ENCODE measurements around the gene PROM1. TPM values are rescaled to one million over a fixed set of nuclear protein-coding genes. Genes with fewer than 3 reads are reported as not detected.

The PROM1 gene
- total RNA-seq, 2 donors from 2014 or later, result 34.3 to 63.9 TPM

DNA sequence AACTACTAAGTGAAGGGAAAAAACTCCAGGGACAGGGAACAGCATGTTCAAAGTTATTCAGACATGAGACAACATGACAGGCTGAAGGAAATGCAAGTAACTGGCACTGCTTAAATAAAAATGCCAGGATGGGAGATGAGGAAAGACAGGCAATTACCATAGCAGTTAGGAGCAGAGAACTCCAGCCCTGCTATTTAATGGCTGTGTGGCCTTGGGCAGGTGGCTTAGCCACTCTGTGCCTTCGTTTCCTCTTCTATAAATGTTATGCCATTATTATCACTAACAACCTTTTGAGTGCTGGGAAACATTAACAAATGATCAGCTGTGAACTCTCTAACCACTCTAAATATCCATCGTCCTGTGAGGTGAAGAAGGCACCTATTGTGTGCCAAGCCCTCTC lies 32.7 kb downstream of the PROM1 start:
- Histone ChIP-seq H3K9me3 (no peaks in the 10 kb centered on the region), H3K4me3 (no peak overlapping the region), H3K9ac (ENCODE audit: low read depth in 2 of 2, low read length in 2 of 2) (no peak overlapping the region), H3K36me3 (no peaks in the 10 kb centered on the region), H3K27ac (no peak overlapping the region), H3K4me1 (no peaks in the 10 kb centered on the region), H3K27me3 (no peaks in the 10 kb centered on the region)
- intact Hi-C loops (cut with DNase I), result no loop called here
- TF ChIP-seq CTCF (IDR thresholded peaks at IDR 0.05), result no peak
- DNase-seq, result no peak

GRCh38 chr4:16050669-16051068 lies 33.2 kb downstream of the PROM1 start:
- Histone ChIP-seq H3K27me3 (no peaks in the 10 kb centered on the region), H3K9ac (ENCODE audit: low read depth in 2 of 2, low read length in 2 of 2) (no peak overlapping the region)
- intact Hi-C loops (cut with DNase I), result no loop called here

DNA sequence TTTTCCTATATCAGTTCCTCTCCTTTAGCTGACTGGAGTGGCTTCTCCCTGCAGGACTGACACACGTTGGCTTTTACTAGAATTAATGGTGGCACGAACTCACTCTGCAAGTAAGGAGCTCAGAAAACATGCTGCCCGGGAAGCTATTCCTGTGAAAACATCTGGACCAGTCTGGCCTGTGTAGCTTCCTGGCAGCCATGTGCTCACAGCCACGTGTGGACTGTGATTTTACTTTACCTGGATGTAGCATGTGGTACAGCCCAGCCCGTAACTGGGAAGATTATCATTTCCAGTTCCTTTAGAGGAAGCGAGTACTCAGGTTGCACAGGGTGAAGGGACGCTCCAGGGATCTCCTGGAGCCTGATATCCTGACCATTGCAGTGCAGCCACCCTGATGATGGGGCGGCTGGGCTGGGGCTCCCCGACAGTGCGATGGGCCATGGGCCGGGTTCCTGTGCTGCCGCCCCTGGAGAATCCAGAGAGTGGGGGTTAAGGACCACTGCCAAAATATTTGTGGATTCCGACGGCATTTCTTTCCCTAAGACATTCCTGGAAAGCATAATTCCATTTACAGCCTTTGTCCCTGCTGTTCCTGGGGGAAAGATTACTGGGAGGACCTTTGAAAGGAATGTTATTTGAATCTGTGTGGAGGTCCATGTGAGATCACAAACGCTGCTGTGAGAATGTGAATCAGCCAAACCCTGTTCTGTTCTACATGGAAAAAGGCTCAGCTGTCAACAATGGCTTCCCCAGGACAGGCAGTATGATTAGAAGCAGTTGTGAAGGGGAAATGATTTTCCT lies 35.0 kb downstream of the PROM1 start:
- H3K27me3 ChIP-seq, result no peaks in the 10 kb centered on the region
- no peak for DNase-seq
- no peaks in the 10 kb centered on the region for H3K9me3 ChIP-seq
- no peaks in the 10 kb centered on the region for H3K36me3 ChIP-seq
- no peak for TF ChIP-seq CTCF (IDR thresholded peaks at IDR 0.05)
- no peak overlapping the region for H3K4me3 ChIP-seq
- H3K4me1 ChIP-seq, result no peaks in the 10 kb centered on the region
- H3K27ac ChIP-seq, result no peak overlapping the region
- intact Hi-C loops (cut with DNase I), result no loop called here
- H3K9ac ChIP-seq (ENCODE audit: low read depth in 2 of 2, low read length in 2 of 2), result no peak overlapping the region

More at GRCh38 chr4:16050669-16051068, 33.2 kb downstream of the PROM1 start:
- TF ChIP-seq CTCF (IDR thresholded peaks at IDR 0.05), result no peak
- H3K36me3 ChIP-seq, result no peaks in the 10 kb centered on the region
- no peaks in the 10 kb centered on the region for H3K4me1 ChIP-seq
- no peak overlapping the region for H3K4me3 ChIP-seq
- no peaks in the 10 kb centered on the region for H3K9me3 ChIP-seq
- H3K27ac ChIP-seq, result no peak overlapping the region
- DNase-seq, result no peak

- Histone ChIP-seq H3K9me3 (no peaks in the 10 kb centered on the region), H3K27me3 (no peaks in the 10 kb centered on the region), H3K27ac (peak overlapping the region; percentile 18), H3K4me1 (no peaks in the 10 kb centered on the region), H3K9ac (ENCODE audit: low read depth in 2 of 2, low read length in 2 of 2) (no peak overlapping the region), H3K4me3 (no peak overlapping the region), H3K36me3 (no peaks in the 10 kb centered on the region)
- TF ChIP-seq CTCF (IDR thresholded peaks at IDR 0.05), result no peak
- DNase-seq, result no peak
- intact Hi-C loops (cut with DNase I), result no loop called here
These were observed 38.1 kb downstream of the PROM1 start for GRCh38 chr4:16045687-16046086.

- no peaks in the 10 kb centered on the region for H3K27me3 ChIP-seq
These were observed 40.0 kb downstream of the PROM1 start for GRCh38 chr4:16043642-16044498.

More at GRCh38 chr4:16043642-16044498, 40.0 kb downstream of the PROM1 start:
- Histone ChIP-seq H3K27ac (no peak overlapping the region), H3K9ac (ENCODE audit: low read depth in 2 of 2, low read length in 2 of 2) (no peak overlapping the region), H3K4me1 (no peaks in the 10 kb centered on the region), H3K9me3 (no peaks in the 10 kb centered on the region), H3K36me3 (no peaks in the 10 kb centered on the region), H3K4me3 (no peak overlapping the region)
- intact Hi-C loops (cut with DNase I), result no loop called here
- no peak for TF ChIP-seq CTCF (IDR thresholded peaks at IDR 0.05)
- DNase-seq, result no peak

Measured in colonic mucosa (tissue), 4 donors.